Activated CD4-positive, CD25-positive, alpha-beta regulatory T cell (primary cell): ENCODE measurements around the gene EZR.

ENCODE experiments used
- DNase-seq, 4 experiments: peaks; one replicate each; lab custom pipeline; 2025; lab: John Stamatoyannopoulos, UW

Gene EZR

GRCh38 chr6:158817728-158818580 is 1.2 kb downstream of the EZR start:
- peak; percentile 56 to 70 (median 64) for DNase-seq

GRCh38 chr6:158816803-158817727 is 2.1 kb downstream of the EZR start:
- no peak for DNase-seq

- DNase-seq, result no peak
These were observed 2.8 kb downstream of the EZR start for GRCh38 chr6:158816329-158816728.

GRCh38 chr6:158815907-158816306 is 3.3 kb downstream of the EZR start:
- DNase-seq, result no peak

- DNase-seq, result no peak
These were observed 3.8 kb downstream of the EZR start for GRCh38 chr6:158815379-158815724.

- DNase-seq, result no peak
These were observed 6.1 kb downstream of the EZR start for GRCh38 chr6:158813032-158813431.

GRCh38 chr6:158812611-158813010 is 6.6 kb downstream of the EZR start:
- no peak for DNase-seq

- DNase-seq, result no peak
These were observed 8.7 kb downstream of the EZR start for GRCh38 chr6:158810155-158811095.

- DNase-seq, result no peak
These were observed 10.1 kb downstream of the EZR start for GRCh38 chr6:158808941-158809678.

GRCh38 chr6:158808442-158808833 is 10.7 kb downstream of the EZR start:
- no peak for DNase-seq

GRCh38 chr6:158807515-158808441 is 11.4 kb downstream of the EZR start:
- no peak for DNase-seq

GRCh38 chr6:158805698-158806377 is 13.3 kb downstream of the EZR start:
- no peak for DNase-seq

- no peak for DNase-seq
These were observed 15.0 kb downstream of the EZR start for GRCh38 chr6:158804207-158804606.

- DNase-seq, result no peak
These were observed 15.4 kb downstream of the EZR start for GRCh38 chr6:158803733-158804143.

- DNase-seq, result no peak
These were observed 17.4 kb downstream of the EZR start for GRCh38 chr6:158801655-158802294.

GRCh38 chr6:158799051-158799792 is 19.9 kb downstream of the EZR start:
- no peak for DNase-seq

GRCh38 chr6:158798311-158798710 is 20.9 kb downstream of the EZR start:
- DNase-seq, result no peak
